Measurements from ENCODE around the gene SLC10A7.

- TF ChIP-seq, protein P1, sequence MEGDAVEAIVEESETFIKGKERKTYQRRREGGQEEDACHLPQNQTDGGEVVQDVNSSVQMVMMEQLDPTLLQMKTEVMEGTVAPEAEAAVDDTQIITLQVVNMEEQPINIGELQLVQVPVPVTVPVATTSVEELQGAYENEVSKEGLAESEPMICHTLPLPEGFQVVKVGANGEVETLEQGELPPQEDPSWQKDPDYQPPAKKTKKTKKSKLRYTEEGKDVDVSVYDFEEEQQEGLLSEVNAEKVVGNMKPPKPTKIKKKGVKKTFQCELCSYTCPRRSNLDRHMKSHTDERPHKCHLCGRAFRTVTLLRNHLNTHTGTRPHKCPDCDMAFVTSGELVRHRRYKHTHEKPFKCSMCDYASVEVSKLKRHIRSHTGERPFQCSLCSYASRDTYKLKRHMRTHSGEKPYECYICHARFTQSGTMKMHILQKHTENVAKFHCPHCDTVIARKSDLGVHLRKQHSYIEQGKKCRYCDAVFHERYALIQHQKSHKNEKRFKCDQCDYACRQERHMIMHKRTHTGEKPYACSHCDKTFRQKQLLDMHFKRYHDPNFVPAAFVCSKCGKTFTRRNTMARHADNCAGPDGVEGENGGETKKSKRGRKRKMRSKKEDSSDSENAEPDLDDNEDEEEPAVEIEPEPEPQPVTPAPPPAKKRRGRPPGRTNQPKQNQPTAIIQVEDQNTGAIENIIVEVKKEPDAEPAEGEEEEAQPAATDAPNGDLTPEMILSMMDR (IDR thresholded peaks at IDR 0.05), result no peak
- TF ChIP-seq POLR2A (IDR thresholded peaks at IDR 0.05) (no peak), EP300 (IDR thresholded peaks at IDR 0.05) (no peak)
Measured at GRCh38 chr4:146244496-146244895, 277.2 kb downstream of the SLC10A7 start.

All from ovary (tissue), 3 donors.